Measurements from ENCODE around the gene CXCL5. TPM values are rescaled to one million over a fixed set of nuclear protein-coding genes. Genes with fewer than 3 reads are reported as not detected.
"Not testable (repeated sequence)": the region's sequence is repeated elsewhere in the genome, so short reads cannot be mapped to it uniquely, and the experiment has no call there.

Gene CXCL5
- total RNA-seq, 1 donor from 2014 or later = 0.72 TPM

GRCh38 chr4:73967866-73968265 is 30.6 kb downstream of the CXCL5 start:
- DNase-seq = no peak

GRCh38 chr4:73964862-73965611 is 33.4 kb downstream of the CXCL5 start:
- no peak for DNase-seq

- DNase-seq = no peak
Measured at GRCh38 chr4:73962724-73963123, 35.8 kb downstream of the CXCL5 start.

- DNase-seq = not testable (repeated sequence)
Measured at GRCh38 chr4:73959041-73959440, 39.4 kb downstream of the CXCL5 start.

- DNase-seq = no peak
Measured at GRCh38 chr4:73952352-73952751, 46.1 kb downstream of the CXCL5 start.

- DNase-seq = not testable (repeated sequence)
Measured at GRCh38 chr4:73950376-73950920, 48.0 kb downstream of the CXCL5 start.

GRCh38 chr4:73948990-73949706 is 49.3 kb downstream of the CXCL5 start:
- DNase-seq = no peak

GRCh38 chr4:73948291-73948690 is 50.2 kb downstream of the CXCL5 start:
- no peak for DNase-seq

- DNase-seq = no peak
Measured at GRCh38 chr4:73947239-73947985, 51.1 kb downstream of the CXCL5 start.

GRCh38 chr4:73945674-73946449 is 52.6 kb downstream of the CXCL5 start:
- DNase-seq = no peak

Small RNA genes lying within 50 kb of the gene (small RNA-seq; reads per million reads assigned to genes)
- gene RN7SL218P (ENCODE audit: low replicate concordance) = not detected

Other genes with a start within 250 kb of the CXCL5 start
- gene CXCL6, start 162.0 kb downstream of the CXCL5 start, total RNA-seq = 0.51 TPM
- not detected for gene PF4V1, start 145.4 kb downstream of the CXCL5 start, total RNA-seq
- 2.1 TPM for gene CXCL1, start 129.3 kb downstream of the CXCL5 start, total RNA-seq
- 0.72 TPM for gene PF4, start 16.6 kb downstream of the CXCL5 start, total RNA-seq
- 2.9 TPM for gene PPBP, start 10.5 kb downstream of the CXCL5 start, total RNA-seq
- 1.4 TPM for gene CXCL3, start 40.0 kb upstream of the CXCL5 start, total RNA-seq
- gene CXCL2, start 100.5 kb upstream of the CXCL5 start, total RNA-seq = 5.2 TPM
- 18.9 TPM for gene MTHFD2L, start 159.4 kb upstream of the CXCL5 start, total RNA-seq

All from tongue (tissue), 3 donors.